HG03565 (cell line): Measurements from ENCODE around the gene CDH20.

Experiments used
- ATAC-seq: cut with Tn5 transposase; IDR thresholded peaks from one replicate; pipeline ENCODE4 v1.9.1; 2021; ENCODE audit warnings: mild to moderate bottlenecking, moderate library complexity; ENCODE audit not compliant: unreplicated experiment

The CDH20 gene

DNA sequence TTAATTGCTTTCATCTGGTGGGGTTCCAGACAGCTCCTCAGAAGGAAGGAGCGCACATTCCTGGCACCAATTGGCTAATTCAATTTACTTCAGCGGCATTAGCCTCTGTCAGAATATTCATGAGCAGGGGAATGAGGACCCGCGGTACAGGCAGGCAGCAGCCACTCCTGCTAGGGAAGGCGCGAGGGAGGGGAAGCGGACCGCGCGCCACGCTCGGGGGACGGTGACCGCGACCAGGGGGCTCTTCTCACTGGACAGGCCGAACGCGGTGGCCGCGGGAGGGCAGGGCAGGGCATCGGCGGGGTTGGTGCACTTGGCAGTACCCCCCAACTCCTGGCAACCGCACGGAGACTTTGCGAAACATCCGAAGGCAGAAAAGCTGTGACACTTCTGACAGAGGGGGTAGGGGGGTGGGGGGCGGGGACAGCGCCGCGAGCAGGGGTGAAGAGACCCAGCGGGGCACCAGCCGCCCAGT, at the start of gene CDH20:
Gene CDH20 (plus strand): TSS at position 160 of the 475 bp plus-strand sequence.
- ATAC-seq: no peak

DNA sequence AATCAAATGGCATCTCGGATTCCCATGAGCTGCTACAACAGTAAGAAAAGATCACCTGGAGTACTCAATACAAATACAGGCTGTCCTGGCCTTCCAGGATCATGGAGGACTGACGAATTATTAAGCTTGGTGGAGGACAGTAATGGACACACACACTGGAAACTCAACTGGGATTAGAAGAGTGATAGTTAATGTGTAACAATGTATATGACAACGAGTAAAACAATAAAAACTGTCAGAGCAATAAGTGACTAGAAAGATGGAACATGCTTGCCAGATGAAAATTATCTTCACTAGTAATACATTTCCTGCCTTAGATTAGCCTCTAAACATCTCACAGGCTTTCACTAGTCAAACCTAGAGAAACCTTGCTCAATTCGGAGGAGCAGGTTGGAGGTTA, 49.2 kb upstream of the CDH20 start:
- ATAC-seq: no peak

DNA sequence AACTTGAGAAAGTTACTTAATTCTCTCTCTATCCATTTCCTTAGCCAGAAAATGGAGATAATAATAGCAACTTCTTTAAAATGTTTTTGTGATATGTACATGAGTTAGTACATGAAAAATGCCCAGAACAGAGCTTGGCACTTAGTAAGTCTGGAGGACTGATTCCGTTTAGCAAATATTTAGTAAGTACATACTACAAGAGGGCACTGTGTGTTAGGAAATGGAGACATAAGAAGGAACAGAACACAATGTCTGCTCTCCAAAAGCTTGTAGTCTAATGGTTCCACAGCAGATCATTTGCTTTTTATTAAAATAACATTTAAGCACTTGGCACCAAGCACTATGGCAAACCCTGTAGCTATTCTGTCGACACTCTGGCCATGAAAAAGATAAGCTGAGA, 47.5 kb upstream of the CDH20 start:
- no peak for ATAC-seq

DNA sequence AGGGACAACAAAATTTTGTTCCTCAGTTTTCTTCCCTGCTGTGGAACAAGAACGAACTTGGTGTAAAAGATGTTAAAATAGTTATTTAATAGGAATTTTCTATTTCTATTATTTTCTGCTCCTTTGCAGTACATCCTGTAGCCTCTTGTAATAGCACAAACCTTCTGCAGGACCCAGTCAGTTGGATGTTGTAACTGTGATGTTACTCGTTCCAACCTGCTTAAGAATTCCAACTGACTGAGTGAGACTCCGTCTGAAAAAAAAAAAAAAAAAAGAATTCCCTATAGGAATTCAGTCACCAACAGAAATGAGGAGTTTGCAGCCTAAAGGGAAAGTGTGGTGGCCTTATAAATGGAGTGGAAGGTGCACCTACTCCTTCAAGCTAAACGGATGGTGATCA, 46.4 kb upstream of the CDH20 start:
- no peak for ATAC-seq

DNA sequence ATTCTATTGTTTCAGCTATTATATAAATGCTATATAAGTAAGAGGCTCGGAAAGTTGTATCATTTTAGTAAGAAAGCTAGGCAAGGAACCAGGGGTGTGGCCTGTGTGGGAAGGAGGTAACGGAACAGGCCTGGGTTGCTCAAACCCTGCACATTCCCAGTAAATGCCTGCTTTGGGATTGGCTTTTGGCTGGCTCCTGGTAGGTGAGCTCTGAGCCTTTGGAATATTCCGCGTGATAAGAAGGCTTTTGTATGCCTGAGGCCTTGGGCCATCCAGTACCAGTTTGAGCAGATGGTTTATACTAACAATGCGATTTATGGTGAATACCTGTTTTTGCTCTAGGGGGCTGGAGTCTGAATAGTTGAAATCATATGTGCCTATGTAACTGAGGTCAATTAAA, 42.6 kb upstream of the CDH20 start:
- ATAC-seq: no peak

DNA sequence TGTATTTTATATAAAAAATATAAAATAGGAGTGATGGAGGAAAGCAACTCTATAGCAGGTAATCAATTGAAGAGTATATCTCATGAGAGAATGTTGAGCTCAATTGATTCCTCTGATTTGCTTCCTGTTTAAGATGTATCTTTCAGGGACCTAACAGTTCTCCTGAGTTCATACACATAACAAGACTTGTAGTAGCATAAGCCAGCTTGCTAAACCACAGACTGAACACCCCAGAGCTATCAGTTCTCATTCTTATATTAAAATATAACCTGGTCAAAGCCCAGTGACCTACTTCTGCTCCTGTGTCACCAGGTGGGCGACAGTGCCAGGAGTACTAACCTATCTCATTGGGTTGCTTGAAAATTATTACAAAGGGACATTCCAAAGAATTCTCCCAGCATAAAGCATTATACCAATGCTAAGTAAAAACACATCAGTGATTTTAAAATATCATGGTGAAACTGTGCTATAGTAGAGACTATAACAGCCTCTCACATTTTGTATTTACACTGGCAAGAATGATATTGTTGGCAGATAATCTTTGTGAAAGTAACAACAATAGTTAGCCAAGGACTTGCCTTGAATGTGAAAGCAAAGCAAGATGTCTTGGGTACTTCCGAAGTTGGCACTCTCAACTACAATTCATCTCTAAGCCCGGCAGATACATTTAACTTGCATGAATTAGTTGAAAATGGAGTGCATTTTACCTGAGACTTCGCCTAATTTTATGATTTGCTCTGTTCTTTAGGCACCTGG, 40.8 kb upstream of the CDH20 start:
- ATAC-seq: no peak

DNA sequence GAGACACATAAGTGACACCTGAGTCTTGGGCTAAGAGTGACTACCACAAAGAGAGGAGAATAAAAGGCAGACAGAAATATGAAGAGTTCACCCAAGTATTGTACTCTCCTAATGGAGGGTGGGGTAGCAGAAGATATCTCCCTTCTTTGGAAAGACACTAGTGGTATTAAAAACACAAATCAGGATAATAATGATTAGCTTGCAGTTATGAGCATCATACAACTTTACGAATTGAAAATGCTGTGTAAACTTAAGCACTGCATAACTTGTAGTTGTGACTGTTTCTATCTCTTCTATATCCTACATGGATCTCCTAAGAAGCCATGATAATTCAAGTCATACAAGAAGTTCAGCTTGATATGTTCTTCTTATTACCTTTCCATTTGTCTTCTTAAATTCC, 38.1 kb upstream of the CDH20 start:
- no peak for ATAC-seq

DNA sequence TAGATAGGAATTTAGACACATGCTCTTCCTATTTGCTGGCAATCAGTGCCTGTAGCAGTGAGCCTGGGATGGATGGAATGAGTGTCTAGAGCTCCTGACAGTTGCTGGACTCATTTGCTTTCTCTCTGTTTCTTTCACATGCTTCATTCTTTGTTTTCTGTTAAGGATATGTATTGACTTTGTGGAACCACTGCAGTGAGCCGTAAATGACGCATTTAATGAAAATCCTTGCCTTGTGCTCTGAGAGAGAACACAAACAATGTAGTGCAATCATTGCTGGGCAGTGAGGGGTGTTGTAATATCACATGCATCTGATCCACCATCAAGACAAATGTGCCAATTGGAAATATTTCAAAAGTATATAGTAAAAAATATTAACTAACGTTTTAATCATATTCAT, 25.2 kb upstream of the CDH20 start:
- ATAC-seq: no peak

DNA sequence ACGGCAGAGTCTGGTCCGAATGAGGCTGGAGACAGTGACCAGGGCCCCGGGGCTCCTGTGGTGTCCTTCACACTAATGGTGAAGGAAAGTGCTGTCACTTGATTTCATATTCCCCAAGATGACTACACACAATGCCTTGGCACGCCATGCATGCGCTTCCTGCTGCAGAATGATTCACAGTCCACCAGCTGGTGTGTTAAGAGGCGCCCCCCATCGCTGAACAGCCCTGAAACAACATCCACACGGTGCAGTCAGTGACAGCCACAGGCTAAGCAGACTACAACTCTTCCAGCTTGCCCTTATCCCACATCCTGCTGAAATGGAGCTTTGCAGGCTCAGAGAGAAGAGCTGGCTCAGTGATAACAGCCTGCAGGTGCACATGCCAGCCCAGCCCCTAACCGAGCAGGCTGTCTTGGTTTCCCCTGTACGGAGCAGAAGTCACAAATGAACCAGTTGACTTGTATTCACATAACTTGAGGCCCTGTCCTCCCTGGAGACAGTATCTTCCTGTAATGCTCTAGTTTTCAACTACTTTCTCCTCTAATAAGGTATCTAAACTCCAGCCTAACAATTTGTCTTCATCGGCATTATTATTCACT, 24.3 kb upstream of the CDH20 start:
- no peak for ATAC-seq

DNA sequence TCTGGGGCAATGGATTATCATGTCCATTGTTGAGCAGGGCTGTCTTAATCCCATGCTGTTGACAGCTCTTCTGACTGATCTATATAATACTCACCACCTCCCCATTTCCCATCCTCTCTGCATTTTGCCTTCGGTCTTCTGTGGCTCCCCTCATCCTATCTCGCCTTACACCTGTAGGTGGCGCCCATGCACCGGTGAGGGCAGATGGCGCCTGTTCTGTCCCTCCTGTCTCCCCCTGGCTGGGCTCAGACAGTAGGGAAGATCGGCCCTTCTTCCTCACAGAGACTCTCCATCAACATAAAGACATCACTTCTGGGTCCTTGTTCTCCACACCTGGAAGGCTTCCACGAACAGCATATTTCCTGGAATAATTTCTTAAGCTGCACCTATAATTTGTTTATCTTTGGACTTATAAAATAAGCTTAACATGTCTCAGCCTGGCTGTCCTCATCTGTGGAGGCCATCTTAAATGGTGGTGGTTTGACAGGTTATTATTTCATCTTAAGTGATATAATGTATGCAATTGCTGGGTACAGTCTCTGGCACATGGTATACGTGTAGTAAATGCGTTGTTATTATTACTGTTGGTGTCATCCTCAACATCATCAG, 10.9 kb upstream of the CDH20 start:
- peak; percentile 97 for ATAC-seq

DNA sequence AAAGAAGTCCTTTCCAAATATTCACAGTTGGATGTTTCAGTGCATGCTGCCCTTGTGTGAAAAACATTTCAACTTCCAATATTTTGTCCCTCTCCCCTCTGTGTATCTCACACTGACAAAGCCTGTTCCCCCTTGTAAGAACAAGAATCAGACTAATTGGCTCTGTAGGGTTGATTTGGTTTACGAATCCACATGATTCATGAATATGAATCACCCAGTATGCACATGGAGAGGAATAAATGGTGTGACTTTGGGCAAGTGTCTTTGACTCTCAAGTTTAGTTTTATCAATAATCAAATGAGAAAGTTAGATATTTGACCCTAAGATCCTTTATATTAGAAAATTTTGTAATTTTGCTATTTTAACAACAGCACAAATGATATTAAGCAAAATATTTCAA, 9.3 kb upstream of the CDH20 start:
- no peak for ATAC-seq

DNA sequence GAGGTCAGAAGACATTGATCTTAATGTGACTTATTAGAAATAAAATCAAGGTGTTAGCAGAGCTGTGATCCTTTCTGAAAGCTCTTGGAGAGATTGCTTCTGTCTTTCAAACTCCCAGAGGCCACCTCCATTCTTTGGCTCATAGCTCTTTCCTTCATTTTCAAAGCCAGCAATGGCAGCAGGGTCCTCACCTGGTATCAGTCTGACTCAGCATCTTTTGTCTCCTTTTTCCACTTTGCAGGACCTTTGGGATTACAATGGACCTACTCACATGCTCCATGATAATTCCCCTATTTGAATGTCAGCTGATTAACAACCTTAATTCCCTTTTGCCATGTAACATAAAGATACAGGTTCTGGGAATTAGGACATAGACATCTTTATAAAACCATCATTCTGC, 6.8 kb upstream of the CDH20 start:
- ATAC-seq: no peak

DNA sequence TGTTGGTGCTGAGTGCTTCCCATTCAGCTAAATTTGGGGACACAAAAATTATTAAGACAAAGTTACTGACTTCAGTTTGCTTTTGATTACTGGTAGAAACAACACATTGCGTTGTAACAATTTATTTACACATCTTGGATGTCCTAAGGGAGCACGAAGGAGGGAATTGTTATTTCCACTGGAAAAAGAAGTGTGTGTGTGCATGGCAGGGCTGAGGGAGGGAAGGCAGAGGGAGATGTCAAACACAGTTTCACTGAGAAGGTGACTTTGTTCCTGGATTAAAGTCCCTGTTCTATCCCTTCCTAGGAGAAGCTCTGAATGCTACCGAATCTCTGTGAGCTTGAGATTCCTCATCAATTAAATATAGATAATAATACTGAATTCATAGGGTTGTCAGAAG, 3.8 kb upstream of the CDH20 start:
- ATAC-seq: no peak

DNA sequence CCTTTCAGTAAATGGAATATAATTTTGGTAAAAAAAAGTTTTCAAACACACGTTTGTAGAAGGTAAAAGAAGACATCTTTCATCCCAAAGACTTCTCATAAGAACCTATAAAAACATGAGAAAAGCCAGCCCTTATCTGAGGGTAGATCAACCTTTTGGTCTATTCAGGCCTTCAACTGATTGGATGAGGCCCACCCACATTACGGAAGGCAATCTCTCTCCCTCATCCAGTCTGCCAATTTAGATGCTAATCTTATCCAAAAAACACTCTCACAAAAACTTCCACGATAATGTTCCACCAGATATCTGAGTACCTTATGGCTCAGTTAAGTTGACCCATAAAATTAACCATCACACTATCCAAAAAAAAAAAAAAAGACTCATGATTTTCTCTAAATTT, 2.2 kb upstream of the CDH20 start:
- ATAC-seq: no peak

DNA sequence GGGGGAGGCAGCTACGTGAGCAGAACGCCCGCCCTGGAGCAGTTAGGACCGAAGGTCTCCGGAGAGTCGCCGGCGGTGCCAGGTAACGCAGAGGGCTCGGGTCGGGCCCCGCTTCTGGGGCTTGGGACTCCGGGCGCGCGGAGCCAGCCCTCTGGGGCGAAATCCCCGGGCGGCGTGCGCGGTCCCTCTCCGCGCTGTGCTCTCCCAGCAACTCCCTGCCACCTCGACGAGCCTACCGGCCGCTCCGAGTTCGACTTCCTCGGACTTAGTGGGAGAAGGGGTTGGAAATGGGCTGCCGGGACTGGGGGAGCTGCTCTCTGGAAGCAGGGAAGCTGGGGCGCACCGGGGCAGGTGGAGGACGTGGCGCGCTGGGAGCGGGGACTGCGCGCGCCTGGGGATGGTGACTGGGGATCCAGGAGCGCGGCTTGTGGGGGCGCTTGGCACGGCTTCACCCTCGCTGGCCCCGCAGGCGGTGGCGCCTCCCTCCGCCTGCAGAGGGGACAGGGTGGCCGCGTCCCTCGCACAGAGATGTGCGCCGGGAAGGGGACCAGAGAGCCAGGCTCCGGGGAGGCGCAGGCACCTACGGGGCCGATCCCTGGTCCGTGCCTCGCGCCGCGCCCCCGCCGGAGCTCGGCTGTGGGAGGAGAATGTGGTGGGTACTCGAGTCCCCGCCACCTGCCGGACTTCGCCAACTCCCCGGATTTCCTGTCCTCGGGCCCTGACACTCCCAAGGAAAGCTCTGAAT, 688 bp downstream of the CDH20 start:
- no peak for ATAC-seq

DNA sequence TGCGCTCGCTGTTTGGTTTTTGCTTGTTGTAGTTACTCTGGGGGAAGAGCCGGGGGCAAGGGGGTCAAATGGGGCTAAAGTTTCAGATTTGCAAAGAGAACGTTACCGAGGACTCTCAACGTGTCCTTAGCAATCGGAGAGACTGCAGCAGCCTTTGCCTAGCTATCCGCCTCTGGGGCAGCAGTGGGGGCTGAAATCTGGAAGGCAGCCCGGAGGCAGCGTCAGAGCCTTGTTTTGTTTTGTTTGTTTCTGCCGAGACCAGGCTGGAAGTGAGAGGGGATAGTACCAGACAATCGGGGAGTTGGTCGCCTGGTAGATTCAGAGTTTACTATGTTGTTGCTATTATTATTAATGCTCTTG, 1.2 kb downstream of the CDH20 start:
- ATAC-seq: no peak

DNA sequence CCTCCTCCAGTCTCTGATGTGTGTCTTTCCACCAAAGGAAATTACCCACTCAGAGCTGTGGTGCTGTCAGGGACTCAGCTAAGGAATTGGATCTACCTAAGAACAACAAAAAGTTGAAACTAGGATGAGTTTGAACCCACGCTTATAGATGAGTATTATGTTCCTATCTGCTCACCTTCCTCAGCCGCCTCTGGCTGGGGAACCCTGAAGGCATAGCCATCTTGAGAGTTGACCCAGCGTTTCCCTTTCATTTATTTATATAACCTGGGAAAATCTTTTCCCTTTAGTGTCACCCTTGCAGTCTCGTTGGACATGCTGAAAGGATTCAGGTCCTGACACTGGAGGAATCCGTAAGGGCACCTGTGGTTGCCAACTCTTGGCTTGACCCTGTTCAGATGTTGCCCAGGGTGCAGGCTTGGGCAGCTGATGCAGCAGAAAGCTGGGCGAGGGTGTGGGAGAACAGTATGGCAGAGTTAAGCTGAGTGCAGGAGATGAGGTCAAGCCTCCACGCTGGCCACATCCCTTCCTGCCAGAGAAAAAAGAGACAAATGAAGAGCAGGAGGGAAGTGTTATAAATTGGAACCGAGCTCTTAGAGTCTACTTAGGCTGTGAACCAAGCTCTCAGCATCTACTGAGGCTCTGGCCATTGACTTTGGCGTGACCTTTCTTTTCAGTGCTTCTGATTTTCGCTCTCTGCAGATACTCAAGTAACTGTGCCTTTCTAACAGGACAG, 1.9 kb downstream of the CDH20 start:
- ATAC-seq: no peak

DNA sequence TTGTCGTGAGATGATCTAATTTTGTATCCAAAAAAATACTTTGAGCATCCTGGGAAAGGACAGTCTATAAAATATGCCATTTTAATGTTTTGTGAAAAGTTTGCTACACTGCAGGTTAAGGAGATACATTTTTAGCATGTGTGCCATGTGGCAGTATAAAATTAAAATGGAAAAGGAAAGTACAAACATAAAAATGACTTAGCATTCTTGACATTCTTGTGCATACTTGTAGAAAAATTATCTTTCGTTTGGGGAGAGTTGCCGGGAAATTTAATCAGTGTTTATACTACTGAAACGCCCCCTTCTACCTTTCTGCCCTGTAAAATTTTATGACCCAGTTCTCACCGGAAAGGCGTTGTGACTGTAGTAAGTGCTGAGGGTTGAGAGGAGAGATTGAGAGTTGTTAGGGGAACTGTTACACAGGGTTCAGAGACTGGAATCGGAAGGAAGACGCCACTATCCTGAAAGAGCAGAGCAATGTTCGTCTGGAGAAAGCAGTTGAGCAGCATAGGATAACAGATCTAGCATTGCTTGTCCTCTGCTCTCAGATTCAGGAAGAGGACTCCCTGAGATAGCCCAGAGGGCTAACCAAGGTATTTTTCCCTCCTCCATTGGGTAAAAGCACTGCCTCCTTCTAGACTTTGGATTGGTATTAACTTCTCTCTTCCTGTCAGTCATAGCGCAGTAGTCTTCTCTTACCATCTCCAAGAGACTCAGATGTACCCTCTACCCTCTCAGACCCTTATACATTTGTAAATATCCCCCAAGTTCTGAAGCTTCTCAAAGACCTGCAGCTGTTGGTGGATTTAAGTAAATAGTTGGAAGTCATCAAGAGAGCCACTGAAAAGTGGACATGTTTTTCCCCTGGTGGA, 2.7 kb downstream of the CDH20 start:
- ATAC-seq: no peak

DNA sequence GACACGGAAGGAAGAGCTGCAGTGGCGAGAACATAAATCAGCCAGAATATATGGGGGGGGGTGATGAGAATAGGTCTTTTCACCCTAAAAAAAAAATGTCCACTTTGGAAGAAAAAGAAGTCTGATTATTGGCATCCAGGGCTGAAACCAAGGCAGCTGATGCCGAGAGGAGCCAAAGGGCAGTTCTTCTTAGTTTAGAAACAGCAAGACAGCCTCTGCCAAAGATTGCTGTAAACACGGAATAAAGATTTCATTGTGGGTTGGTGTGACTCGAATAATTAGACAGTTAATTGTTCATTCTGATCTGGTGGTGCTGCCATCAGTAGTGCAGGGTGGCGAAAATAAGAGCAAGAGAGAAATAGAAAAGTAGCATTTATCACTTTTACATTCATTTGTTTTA, 3.5 kb downstream of the CDH20 start:
- no peak for ATAC-seq

DNA sequence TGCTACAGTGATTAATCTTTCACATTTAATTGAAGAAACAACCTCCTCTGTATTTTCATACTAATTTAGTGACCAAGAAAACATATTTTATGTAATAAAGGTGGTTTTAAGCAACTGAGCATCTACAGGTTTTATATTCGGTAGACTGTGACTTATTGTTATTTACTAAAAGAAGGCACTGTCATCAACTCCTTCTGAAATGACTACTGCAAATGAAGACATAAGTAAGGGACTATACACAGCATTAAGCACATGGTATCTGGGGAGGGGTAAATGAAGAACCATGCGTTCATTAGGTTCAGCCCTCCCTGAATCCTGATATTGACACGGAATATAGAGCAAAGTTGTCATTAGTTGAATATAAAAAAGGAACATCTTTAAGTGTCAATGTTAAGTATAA, 4.3 kb downstream of the CDH20 start:
- no peak for ATAC-seq
